PC-3 (cell line): Measurements from ENCODE around the gene MRPL48.

Experiments used
- EZH2 ChIP-seq: fragments of 300-600 bp; sonication (generic); IDR thresholded peaks from one replicate; pipeline ENCODE4 v1.6.1; 2017; ENCODE audit warnings: antibody characterized with exemption, mild to moderate bottlenecking, low read length; ENCODE audit not compliant: unreplicated experiment
- EZH2phosphoT487 ChIP-seq: fragments of 300-600 bp; sonication (generic); IDR thresholded peaks from 2 replicates; pipeline ENCODE4 v1.6.1; 2018; ENCODE audit warnings: mild to moderate bottlenecking, antibody characterized with exemption, low read length, borderline replicate concordance
- TF ChIP-seq, protein P1 (sequence below): fragments of 300-600 bp; sonication (generic); conservative IDR thresholded peaks from 2 replicates; pipeline ENCODE4 v1.5.1; 2017; ENCODE audit warnings: antibody characterized with exemption, low read depth, mild to moderate bottlenecking, low read length

DNA sequence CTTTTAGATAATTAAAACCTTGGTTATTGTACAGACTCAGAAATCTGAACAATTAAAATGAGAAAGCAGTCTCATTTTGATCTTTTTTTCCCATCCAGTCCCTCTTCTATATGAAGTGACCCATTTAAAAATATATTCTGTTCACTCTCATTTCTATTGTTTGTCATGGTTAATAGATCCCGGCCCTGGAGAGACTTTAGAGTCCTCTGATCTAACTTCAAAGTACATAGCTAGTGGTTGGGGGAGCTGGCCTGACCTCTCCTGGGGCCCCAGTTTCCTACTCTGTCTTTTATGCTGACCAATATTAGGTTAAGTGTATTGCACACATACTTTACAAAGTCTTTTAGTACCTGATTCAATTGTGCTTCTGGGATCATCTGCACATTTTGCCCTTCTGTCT is 13.5 kb downstream of the MRPL48 start:
- TF ChIP-seq EZH2phosphoT487 (no peak), EZH2 (no peak)
- TF ChIP-seq, protein P1, sequence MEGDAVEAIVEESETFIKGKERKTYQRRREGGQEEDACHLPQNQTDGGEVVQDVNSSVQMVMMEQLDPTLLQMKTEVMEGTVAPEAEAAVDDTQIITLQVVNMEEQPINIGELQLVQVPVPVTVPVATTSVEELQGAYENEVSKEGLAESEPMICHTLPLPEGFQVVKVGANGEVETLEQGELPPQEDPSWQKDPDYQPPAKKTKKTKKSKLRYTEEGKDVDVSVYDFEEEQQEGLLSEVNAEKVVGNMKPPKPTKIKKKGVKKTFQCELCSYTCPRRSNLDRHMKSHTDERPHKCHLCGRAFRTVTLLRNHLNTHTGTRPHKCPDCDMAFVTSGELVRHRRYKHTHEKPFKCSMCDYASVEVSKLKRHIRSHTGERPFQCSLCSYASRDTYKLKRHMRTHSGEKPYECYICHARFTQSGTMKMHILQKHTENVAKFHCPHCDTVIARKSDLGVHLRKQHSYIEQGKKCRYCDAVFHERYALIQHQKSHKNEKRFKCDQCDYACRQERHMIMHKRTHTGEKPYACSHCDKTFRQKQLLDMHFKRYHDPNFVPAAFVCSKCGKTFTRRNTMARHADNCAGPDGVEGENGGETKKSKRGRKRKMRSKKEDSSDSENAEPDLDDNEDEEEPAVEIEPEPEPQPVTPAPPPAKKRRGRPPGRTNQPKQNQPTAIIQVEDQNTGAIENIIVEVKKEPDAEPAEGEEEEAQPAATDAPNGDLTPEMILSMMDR: no peak
